T1000 (cell line): ENCODE results near the gene PEX5.
A peak's percentile ranks its signal among the peaks of the same experiment; 100 is the strongest.

Experiments used
- DNase-seq: peaks from one replicate; lab custom pipeline; 2025; ENCODE audit warnings: mixed read lengths; lab: John Stamatoyannopoulos, UW

Gene PEX5

DNA sequence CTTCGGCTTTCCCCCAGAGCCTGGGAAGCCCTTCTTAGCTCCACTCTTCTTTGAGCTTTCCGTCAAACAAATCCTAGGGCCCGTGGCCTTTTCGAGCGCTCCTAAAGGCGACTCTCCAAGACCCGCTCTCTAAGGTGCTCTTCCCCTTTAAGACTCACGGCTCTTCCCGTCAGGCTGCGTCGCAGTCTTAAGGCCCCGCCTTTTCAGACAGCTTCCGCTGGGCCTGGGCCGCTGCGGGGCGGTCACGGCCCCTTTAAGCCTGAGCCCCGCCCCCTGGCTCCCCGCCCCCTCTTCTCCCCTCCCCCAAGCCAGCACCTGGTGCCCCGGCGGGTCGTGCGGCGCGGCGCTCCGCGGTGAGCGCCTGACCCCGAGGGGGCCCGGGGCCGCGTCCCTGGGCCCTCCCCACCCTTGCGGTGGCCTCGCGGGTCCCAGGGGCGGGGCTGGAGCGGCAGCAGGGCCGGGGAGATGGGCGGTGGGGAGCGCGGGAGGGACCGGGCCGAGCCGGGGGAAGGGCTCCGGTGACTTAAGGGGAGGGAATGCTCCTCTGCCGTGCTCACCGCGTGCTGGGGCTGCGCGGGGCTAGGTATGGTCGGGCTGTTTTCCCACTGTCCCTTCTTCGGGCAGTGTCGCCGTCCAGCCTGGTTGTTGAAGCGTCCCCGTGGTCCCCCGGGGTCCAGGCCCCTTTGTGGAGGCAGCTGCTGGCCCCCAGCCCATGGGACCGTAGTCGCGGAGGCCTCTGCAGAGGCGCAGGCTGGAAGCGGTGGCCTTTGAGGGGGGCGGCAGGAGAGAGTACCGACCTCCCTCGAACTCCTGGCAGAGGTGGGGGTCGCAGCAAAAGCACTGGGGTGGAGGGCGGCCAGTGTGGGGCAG is at the start of gene PEX5:
TSS of gene PEX5 (plus strand) at position 289 of the 870 bp plus-strand sequence. CDS start 692 bp downstream, outside the sequence.
- DNase-seq, result peak; percentile 44

DNA sequence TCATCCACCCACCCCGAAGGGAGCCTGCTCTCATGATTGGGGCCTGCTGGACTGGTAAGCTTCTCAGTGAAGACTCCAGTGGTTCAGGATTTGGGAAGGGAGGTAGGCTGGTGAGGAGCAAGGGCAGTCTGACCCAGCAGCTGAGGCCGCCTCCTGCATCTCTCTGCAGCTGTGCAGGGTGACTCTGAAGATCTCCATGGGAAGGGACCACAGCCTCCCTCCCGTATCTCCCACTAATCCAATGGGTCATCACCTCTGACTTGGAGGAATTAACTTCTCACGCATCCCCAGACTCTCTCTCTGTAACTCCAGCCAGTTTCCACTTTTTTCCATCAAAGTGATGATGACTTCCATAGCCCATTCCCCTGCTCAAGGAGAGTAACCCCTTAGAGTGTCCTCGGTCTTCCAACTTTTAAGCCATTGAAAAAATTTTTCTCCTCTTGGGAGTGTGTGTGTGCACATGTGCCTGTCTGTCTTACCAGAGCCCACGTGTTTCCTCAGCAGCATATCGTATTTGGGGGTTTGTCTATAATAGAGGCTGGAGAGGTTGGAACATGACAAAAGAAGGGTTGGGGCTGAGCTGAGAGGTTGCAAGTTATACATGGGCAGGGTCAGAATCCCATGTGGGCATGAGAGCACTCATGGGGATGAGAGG is 48.0 kb upstream of the PEX5 start:
- no peak for DNase-seq

- peak; percentile 25 for DNase-seq
Observed at GRCh38 chr12:7142056-7142644, 47.3 kb upstream of the PEX5 start.

GRCh38 chr12:7142809-7143465 is 46.5 kb upstream of the PEX5 start:
- DNase-seq, result no peak

GRCh38 chr12:7143564-7143963 is 45.9 kb upstream of the PEX5 start:
- no peak for DNase-seq

GRCh38 chr12:7144414-7145120 is 44.9 kb upstream of the PEX5 start:
- no peak for DNase-seq

GRCh38 chr12:7145671-7146070 is 43.8 kb upstream of the PEX5 start:
- no peak for DNase-seq

DNA sequence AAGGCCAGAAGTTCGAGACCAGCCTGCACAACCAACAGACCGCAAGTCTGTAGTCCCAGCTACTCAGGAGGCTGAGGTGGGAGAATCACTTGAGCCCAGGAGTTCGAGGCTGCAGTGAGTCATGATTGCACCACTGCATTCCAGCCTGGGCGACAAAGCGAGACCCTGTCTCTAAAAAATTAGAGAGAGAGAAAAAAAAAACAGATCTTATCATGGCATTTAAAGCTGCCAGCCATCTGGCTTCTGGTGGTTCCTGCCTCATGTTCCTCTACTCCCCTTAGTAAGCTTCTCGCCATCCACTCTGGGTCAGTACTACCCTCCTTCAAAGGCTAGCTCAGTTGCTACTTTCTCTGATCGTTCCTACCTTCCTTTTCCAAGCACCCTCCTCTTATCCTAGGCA is 43.3 kb upstream of the PEX5 start:
- no peak for DNase-seq

- no peak for DNase-seq
Observed at GRCh38 chr12:7146906-7147305, 42.6 kb upstream of the PEX5 start.

- no peak for DNase-seq
Observed at GRCh38 chr12:7150356-7150755, 39.1 kb upstream of the PEX5 start.

DNA sequence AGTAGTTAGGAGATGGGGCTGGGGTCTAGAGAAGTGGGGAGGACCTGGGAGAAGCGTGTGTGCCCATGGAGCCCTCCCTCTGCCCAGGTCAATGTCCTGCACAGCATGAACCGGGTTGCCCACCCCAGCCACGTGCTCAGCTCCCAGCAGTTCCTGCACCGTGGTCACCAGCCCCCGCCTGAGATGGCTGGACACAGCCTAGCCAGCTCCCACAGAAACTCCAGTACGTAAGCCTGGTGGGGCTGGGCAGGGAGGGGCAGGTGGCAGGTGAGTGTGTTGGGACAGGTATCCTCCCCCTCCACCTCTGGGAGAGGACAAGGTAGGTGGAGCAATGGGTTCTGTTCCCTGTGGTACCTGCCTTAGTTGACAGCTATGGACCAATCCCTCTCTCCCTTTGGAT is 38.6 kb upstream of the PEX5 start:
- no peak for DNase-seq

DNA sequence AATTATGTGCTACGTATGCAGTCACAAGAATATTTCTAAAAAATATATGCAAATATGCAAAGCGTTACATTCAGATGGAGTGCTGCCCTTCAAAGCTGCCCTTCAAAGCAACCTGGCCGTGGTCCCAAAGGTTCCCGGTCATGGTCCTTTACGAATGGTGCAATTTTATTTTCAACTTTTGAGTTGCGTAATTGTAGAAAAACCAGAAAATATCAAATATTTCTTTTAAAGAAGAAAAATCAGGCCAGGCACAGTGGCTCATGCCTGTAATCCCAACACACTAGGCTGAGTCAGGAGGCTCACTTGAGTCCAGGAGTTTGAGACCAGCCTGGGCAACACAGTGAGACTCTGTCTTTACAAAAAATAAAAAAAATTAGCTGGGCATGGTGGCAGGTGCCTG is 38.0 kb upstream of the PEX5 start:
- no peak for DNase-seq

GRCh38 chr12:7152818-7153217 is 36.7 kb upstream of the PEX5 start:
- no peak for DNase-seq

- DNase-seq, result no peak
Observed at GRCh38 chr12:7154042-7154441, 35.4 kb upstream of the PEX5 start.

GRCh38 chr12:7154901-7155470 is 34.5 kb upstream of the PEX5 start:
- DNase-seq, result no peak

GRCh38 chr12:7155471-7156034 is 33.9 kb upstream of the PEX5 start:
- no peak for DNase-seq

GRCh38 chr12:7156259-7157197 is 33.0 kb upstream of the PEX5 start:
- DNase-seq, result no peak

GRCh38 chr12:7157391-7157790 is 32.1 kb upstream of the PEX5 start:
- no peak for DNase-seq

DNA sequence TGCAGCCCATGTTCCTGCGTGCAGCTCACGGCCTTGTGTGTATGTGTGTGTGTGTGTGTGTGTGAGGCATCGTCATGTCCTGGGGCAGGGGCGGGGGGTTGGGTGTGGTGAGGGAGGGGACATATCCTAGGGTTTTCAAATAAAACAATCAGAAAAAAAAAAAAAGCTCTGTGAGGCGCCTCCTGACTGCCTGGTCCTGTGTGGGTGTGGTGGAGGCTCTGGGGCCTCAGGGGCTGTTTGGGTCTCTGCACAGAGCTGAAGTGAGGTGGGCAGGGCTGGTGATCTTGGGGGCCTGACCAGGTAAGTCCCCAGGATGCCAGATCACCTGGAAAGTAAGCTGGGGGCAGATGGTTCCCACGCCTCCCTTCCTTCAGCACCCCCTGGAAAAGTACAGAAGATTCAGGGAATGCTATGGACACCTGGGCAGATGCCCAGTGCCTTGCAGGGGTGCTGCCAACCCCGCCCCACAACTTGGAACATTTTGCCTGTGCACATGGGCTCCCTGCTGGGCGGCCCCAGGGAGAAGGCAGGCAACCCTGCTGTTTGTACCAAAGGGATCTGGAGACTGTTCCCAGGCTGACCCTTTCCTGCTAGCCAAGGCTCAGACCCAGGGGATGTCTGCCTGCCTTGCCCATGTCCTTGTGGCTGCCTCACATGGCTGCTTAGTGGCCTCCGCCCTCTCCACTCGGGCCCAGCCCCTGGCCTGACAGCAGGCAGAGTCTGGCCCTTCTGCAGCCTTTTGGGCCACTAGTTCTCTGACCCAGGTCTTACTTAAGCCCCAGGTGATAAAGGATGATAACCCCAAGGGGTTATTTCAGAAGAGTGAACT is 30.5 kb upstream of the PEX5 start:
- no peak for DNase-seq
